Fibroblast of lung (primary cell): ENCODE data around the gene TBC1D22A. TPM values are rescaled to one million over a fixed set of nuclear protein-coding genes. Genes with fewer than 3 reads are reported as not detected.

Source experiments
- DNase-seq, 2 donors: peaks; one replicate each; pipeline versions ENCODE4 v3.0.0 to v3.0.0-alpha.2; 2010; ENCODE audit warnings: low read depth in 2 of 2
- H2AFZ ChIP-seq: 2 replicates; pipeline ENCODE4 v1.5.1; 2012; ENCODE audit warnings: low read length, control low read depth, inconsistent platforms
- H3K27ac ChIP-seq: 2 replicates; pipeline ENCODE4 v1.5.1; 2011; ENCODE audit warnings: low read length, control low read depth; ENCODE audit not compliant: insufficient read depth
- H3K27me3 ChIP-seq: 2 replicates; pipeline ENCODE4 v1.5.1; 2011; ENCODE audit warnings: mild to moderate bottlenecking, low read length; ENCODE audit not compliant: control insufficient read depth, insufficient read depth
- H3K36me3 ChIP-seq: 2 replicates; pipeline ENCODE4 v1.5.1; 2011; ENCODE audit warnings: low read length; ENCODE audit not compliant: control insufficient read depth, insufficient read depth
- H3K4me1 ChIP-seq: 2 replicates; pipeline ENCODE4 v1.5.1; 2011; ENCODE audit warnings: low read length; ENCODE audit not compliant: control insufficient read depth, insufficient read depth; ENCODE audit errors: extremely low read depth
- H3K4me2 ChIP-seq: 2 replicates; pipeline ENCODE4 v1.5.1; 2011; ENCODE audit warnings: low read length, control low read depth; ENCODE audit not compliant: insufficient read depth; ENCODE audit errors: extremely low read depth
- H3K4me3 ChIP-seq, 4 experiments: fragments of 200-600 bp in 1 of 4; sonication (generic) in 1 of 4; replicated peaks in 1 of 4; 2 replicates each; pipeline ENCODE4 v1.5.1; 2011 to 2016; ENCODE audit warnings: low read length in 4 of 4, low read depth in 3 of 4, mild to moderate bottlenecking in 3 of 4, control low read depth in 2 of 4, inconsistent platforms in 1 of 4, mixed read lengths in 1 of 4; ENCODE audit not compliant: insufficient read depth in 1 of 4; ENCODE audit errors: control extremely low read depth in 1 of 4
- H3K79me2 ChIP-seq: 2 replicates; pipeline ENCODE4 v1.5.1; 2012; ENCODE audit warnings: mild to moderate bottlenecking, low read length, inconsistent platforms; ENCODE audit not compliant: control insufficient read depth, insufficient read depth
- H3K9ac ChIP-seq: 2 replicates; pipeline ENCODE4 v1.5.1; 2011; ENCODE audit warnings: mild to moderate bottlenecking, low read length, control low read depth; ENCODE audit not compliant: insufficient read depth
- H3K9me3 ChIP-seq: 2 replicates; pipeline ENCODE4 v1.5.1; 2012; ENCODE audit warnings: low read depth, low read length; ENCODE audit not compliant: control insufficient read depth, insufficient read depth
- H4K20me1 ChIP-seq: 2 replicates; pipeline ENCODE4 v1.5.1; 2011; ENCODE audit warnings: low read length; ENCODE audit not compliant: control insufficient read depth, insufficient read depth; ENCODE audit errors: extremely low read depth
- CTCF ChIP-seq, 2 donors: IDR thresholded peaks in 1 of 2; conservative IDR thresholded peaks in 1 of 2; 1 replicate in 1 of 2; 2 replicates in 1 of 2; pipeline ENCODE4 v1.5.1; 2011 to 2012; ENCODE audit warnings: low read length in 2 of 2, control low read depth in 1 of 2, inconsistent platforms in 1 of 2, low read depth in 1 of 2, mild to moderate bottlenecking in 1 of 2
- EZH2 ChIP-seq: IDR thresholded peaks from 2 replicates; pipeline ENCODE4 v1.5.1; 2012; ENCODE audit warnings: low read length, control low read depth, mild to moderate bottlenecking; ENCODE audit errors: missing control alignments
- polyA plus RNA-seq, 2 donors: library from polyadenylated mRNA; depleted of rRNA in 1 of 2; stranded (reverse) in 1 of 2; unstranded in 1 of 2; fragments of >200 nt; gene quantifications; 2 replicates each; pipeline ENCODE4 v1.2.1, GENCODE V29; 2011 to 2012; ENCODE audit warnings: missing spikeins in 1 of 2
- total RNA-seq: library from RNA; depleted of rRNA; stranded (reverse); fragments of >200 nt; gene quantifications from 2 replicates; pipeline ENCODE4 v1.2.1, GENCODE V29; 2014

The TBC1D22A gene
- total and polyA plus RNA-seq, 2 donors (not counting 1 experiment from before 2014, with no cell fraction given): 11.6 to 17.6 TPM

DNA sequence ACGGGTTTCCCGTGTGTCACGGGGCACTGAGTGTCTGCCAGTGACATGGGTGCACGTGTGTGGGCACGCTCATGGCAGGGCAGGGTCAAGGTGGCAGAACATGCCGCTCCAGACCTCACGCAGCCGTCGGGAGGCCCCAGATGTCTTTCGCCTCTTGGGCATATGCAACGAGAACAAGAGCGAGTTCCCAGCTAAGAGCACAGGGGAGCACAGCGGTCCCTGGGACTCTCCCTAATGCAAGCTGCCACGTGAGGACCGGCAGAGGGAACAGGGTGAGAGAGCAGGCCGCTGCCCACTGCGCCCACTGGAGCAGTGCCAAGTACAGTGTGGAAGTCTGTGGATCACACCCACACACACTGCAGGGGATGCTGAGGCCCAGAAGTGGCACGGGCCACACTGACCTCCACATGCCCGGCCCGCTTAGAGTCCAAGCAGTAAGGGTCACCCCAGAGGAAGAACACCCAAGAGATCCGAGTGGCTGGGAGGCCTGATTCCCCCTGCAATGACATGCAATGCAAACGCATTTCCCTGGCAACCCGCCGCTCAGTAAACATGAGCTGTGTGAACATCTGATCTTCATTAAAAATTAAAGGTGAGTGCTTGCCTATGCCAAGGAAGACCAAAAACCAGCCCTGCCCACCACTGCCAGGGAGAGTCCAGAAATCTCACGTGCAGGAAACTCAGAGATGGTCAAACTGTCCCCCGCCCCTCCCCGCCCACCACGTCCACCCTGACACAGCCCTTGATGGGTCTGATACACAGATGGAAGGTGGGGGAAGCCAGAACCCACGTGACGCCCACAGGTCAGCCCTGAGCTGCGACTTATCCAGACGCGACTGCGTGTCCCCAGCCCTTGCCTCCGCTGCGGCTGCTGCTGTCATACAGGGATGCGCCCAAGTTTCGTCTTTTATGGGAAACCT lies 36.1 kb upstream of the TBC1D22A start:
- Histone ChIP-seq H3K4me3 (no peak overlapping the region), H2AFZ (no peak overlapping the region), H3K9ac (no peak overlapping the region), H3K4me1 (no peaks in the 10 kb centered on the region), H3K27ac (no peak overlapping the region), H3K36me3 (peaks cover under 1% of the 10 kb centered on the region), H3K79me2 (peaks cover 26% of the 10 kb centered on the region), H3K4me2 (no peak overlapping the region), H3K9me3 (no peaks in the 10 kb centered on the region), H3K27me3 (no peaks in the 10 kb centered on the region), H4K20me1 (no peaks in the 10 kb centered on the region)
- no peak for TF ChIP-seq EZH2
- TF ChIP-seq CTCF (conservative IDR thresholded peaks at IDR 0.05 in 1 of 2, IDR thresholded peaks at IDR 0.05 in 1 of 2; ENCODE audit: low read depth in 1 of 2, low read length in 2 of 2): no peak
- DNase-seq: no peak

- H3K27ac ChIP-seq: no peak overlapping the region
- H2AFZ ChIP-seq: no peak overlapping the region
- DNase-seq: no peak
- no peaks in the 10 kb centered on the region for H3K9me3 ChIP-seq
- TF ChIP-seq EZH2 (no peak), CTCF (conservative IDR thresholded peaks at IDR 0.05 in 1 of 2, IDR thresholded peaks at IDR 0.05 in 1 of 2; ENCODE audit: low read depth in 1 of 2, low read length in 2 of 2) (no peak)
- H3K4me2 ChIP-seq: no peak overlapping the region
- H3K79me2 ChIP-seq: peaks cover 33% of the 10 kb centered on the region
- H3K4me3 ChIP-seq: no peak overlapping the region
- no peaks in the 10 kb centered on the region for H3K4me1 ChIP-seq
- no peak overlapping the region for H3K9ac ChIP-seq
- no peaks in the 10 kb centered on the region for H3K27me3 ChIP-seq
- H3K36me3 ChIP-seq: peaks cover 6% of the 10 kb centered on the region
- H4K20me1 ChIP-seq: no peaks in the 10 kb centered on the region
Observed at GRCh38 chr22:46726986-46727317, 35.5 kb upstream of the TBC1D22A start.

DNA sequence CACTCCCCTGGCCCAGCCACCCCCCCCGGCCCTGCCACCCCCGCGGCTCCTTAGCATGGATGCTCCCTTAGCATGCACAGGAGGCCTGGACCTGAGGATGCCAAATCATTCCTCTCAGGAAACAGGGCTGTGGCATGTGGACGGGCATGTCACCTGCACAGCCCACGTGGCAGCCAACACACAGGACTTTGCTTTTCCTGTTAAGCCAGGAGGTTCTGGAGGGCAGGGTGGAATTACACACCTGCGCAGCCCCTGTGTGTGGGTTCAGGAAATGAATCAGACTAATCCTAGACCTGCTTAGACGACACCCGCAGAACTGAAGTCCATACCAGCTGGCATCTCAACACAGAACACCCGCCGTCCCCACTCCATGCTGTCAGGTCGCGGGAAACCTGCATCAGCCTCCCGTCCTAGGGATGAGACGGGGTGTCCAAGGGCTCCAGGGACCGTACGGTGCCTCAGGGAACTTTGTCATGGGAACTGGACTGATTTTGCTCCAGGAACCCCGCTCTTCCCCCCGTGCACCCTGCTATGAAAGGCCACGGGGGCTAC lies 34.6 kb upstream of the TBC1D22A start:
- Histone ChIP-seq H3K9me3 (no peaks in the 10 kb centered on the region), H3K36me3 (peaks cover 7% of the 10 kb centered on the region), H3K9ac (no peak overlapping the region), H3K4me2 (no peak overlapping the region), H3K4me1 (no peaks in the 10 kb centered on the region), H3K4me3 (no peak overlapping the region), H2AFZ (no peak overlapping the region), H3K79me2 (peaks cover 37% of the 10 kb centered on the region), H4K20me1 (no peaks in the 10 kb centered on the region), H3K27ac (no peak overlapping the region), H3K27me3 (no peaks in the 10 kb centered on the region)
- TF ChIP-seq EZH2 (no peak), CTCF (conservative IDR thresholded peaks at IDR 0.05 in 1 of 2, IDR thresholded peaks at IDR 0.05 in 1 of 2; ENCODE audit: low read depth in 1 of 2, low read length in 2 of 2) (no peak)
- no peak for DNase-seq
